Upper lobe of left lung (tissue), 4 donors: ENCODE measurements around the gene PREP.

Experiments used
- CTCF ChIP-seq, 6 experiments: fragments of 450-650 bp in 4 of 6; fragments of 200-600 bp in 2 of 6; sonication (generic) in 2 of 6; IDR thresholded peaks; one replicate each; pipeline ENCODE4 v1.5.1; 2016 to 2019; ENCODE audit warnings: antibody characterized with exemption in 6 of 6
- EP300 ChIP-seq, 4 donors: sonication (generic); formaldehyde crosslinking; IDR thresholded peaks; one replicate each; pipeline ENCODE4 v1.5.1; 2017; ENCODE audit warnings: antibody characterized with exemption in 4 of 4, control low read depth in 2 of 4
- POLR2A ChIP-seq, 4 donors: fragments of 450-650 bp; IDR thresholded peaks; one replicate each; pipeline ENCODE4 v1.5.1; 2016 to 2017; ENCODE audit warnings: antibody characterized with exemption in 4 of 4, mild to moderate bottlenecking in 2 of 4
- POLR2AphosphoS5 ChIP-seq, 2 donors: sonication (generic); formaldehyde crosslinking; IDR thresholded peaks; one replicate each; pipeline ENCODE4 v1.5.1; 2017; ENCODE audit warnings: antibody characterized with exemption in 2 of 2

DNA sequence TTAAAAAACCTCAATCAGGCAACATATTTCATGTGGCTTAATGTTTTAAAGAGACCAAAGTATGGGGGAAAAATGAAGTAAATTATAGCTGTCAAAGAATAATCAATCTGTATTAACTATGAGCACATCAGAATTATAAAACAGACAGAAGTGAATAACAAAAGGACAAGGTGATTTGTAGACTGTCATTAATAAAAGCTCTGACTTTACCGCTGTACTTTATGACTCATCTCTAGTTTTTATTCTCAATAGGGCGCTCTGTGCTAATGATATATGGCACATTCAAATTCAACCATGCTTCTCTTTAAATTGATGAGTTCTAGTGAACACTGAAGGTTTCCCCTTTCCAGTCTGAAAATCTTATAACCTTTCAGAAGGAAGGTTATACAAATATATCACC is 72.0 kb downstream of the PREP start:
- TF ChIP-seq CTCF (IDR thresholded peaks at IDR 0.05): no peak
- TF ChIP-seq POLR2AphosphoS5 (IDR thresholded peaks at IDR 0.05): no peak
- TF ChIP-seq POLR2A (IDR thresholded peaks at IDR 0.05): no peak
- TF ChIP-seq EP300 (IDR thresholded peaks at IDR 0.05): no peak
